Lung (tissue), 16 donors: ENCODE measurements around the gene IER3. TPM values are rescaled to one million over a fixed set of nuclear protein-coding genes. Genes with fewer than 3 reads are reported as not detected.
A peak's percentile ranks its signal among the peaks of the same experiment; 100 is the strongest.

Experiments
- ATAC-seq: fragments of 200-7000 bp; cut with Tn5 transposase; one replicate; pipeline ENCODE4 v1.9.1; 2020; ENCODE audit warnings: moderate number of reproducible peaks; ENCODE audit not compliant: insufficient read depth, low FRiP score
- DNase-seq, 3 donors: peaks; one replicate each; pipeline ENCODE4 v3.0.0-alpha.2; 2013 to 2017
- H3K27ac ChIP-seq, 2 donors: one replicate each; pipeline ENCODE4 v1.5.1; 2013; ENCODE audit warnings: mild to moderate bottlenecking in 2 of 2, moderate library complexity in 2 of 2, control low read depth in 1 of 2, inconsistent platforms in 1 of 2, low read depth in 1 of 2, low read length in 1 of 2
- H3K27me3 ChIP-seq, 3 donors: one replicate each; pipeline ENCODE4 v1.5.1; 2013; ENCODE audit warnings: low read length in 2 of 3; ENCODE audit not compliant: control insufficient read depth in 3 of 3, insufficient read depth in 3 of 3
- H3K36me3 ChIP-seq, 4 donors: one replicate each; pipeline ENCODE4 v1.5.1; 2013; ENCODE audit warnings: low read length in 4 of 4, mild to moderate bottlenecking in 1 of 4, moderate library complexity in 1 of 4; ENCODE audit not compliant: control insufficient read depth in 4 of 4, insufficient read depth in 4 of 4
- H3K4me1 ChIP-seq, 5 donors: one replicate each; pipeline ENCODE4 v1.5.1; 2013; ENCODE audit warnings: low read length in 5 of 5, mild to moderate bottlenecking in 2 of 5, moderate library complexity in 1 of 5; ENCODE audit not compliant: control insufficient read depth in 5 of 5, insufficient read depth in 5 of 5
- H3K4me3 ChIP-seq: one replicate; pipeline ENCODE4 v1.5.1; 2013; ENCODE audit warnings: mild to moderate bottlenecking, control low read depth, moderate library complexity
- H3K9ac ChIP-seq, 2 donors: one replicate each; pipeline ENCODE4 v1.5.1; 2013; ENCODE audit warnings: low read length in 2 of 2, control low read depth in 1 of 2; ENCODE audit not compliant: insufficient read depth in 1 of 2
- H3K9me3 ChIP-seq, 4 donors: one replicate each; pipeline ENCODE4 v1.5.1; 2013; ENCODE audit warnings: low read length in 3 of 4, mild to moderate bottlenecking in 1 of 4, moderate library complexity in 1 of 4; ENCODE audit not compliant: control insufficient read depth in 4 of 4, insufficient read depth in 3 of 4
- CTCF ChIP-seq: IDR thresholded peaks from 2 replicates; pipeline ENCODE4 v1.5.1; 2012; ENCODE audit warnings: mild to moderate bottlenecking; ENCODE audit errors: control extremely low read depth, extremely low read depth
- WGBS, 2 donors: extraction: QIAGEN DNeasy Blood & Tissue Kit; methylation state at CpG; one replicate each; pipeline ENCODE4 v1.1.7; 2013; 5-methylcytosine and 5-hydroxymethylcytosine counted together
- long read RNA-seq, 5 donors: transcript quantifications; one replicate each; lab custom pipeline, GENCODE V29; 2026
- polyA plus RNA-seq, 2 donors: library from polyadenylated mRNA; stranded (reverse); fragments of 200-250 nt; gene quantifications; one replicate each; pipeline ENCODE4 v1.2.1, GENCODE V29; 2013
- total RNA-seq, 2 donors: library from RNA; depleted of rRNA in 1 of 2; stranded (reverse); fragments of >200 nt in 1 of 2; gene quantifications; one replicate each; pipeline ENCODE4 v1.2.1, GENCODE V29; 2014 to 2021
- donor health status: control.
- donor health status: control.
- donor health status: Bipolar disorder and iron deficiency.
- donor health status: healthy.
- donor health status: DM: yes; HTN: yes; CAD: no.

The IER3 gene
- 10 to 100 TPM; 16.7 to 37.4 TPM for total RNA-seq
- polyA plus RNA-seq = 100 to 1,000 TPM in 1 of 2 donors, 10 to 100 TPM in 1; 97.9 to 302 TPM
- long read RNA-seq, donor 1, transcript IER3-202 (1 exons, 1,350 nt) = major isoform, 24 of 39 reads
- long read RNA-seq, donor 1, transcript IER3-201 (2 exons, 1,244 nt) = minor isoform, 15 of 39 reads
- long read RNA-seq, donor 1, partial matches to known transcripts = 0 of 39 reads
- long read RNA-seq, donor 1, other reads (novel, unspliced or antisense) = 0 of 39 reads
- long read RNA-seq, donor 2, transcript IER3-202 (1 exons, 1,350 nt) = major isoform, 9 of 12 reads
- long read RNA-seq, donor 2, partial matches to known transcripts = 0 of 12 reads
- long read RNA-seq, donor 2, other reads (novel, unspliced or antisense) = 0 of 12 reads
- long read RNA-seq, donor 3, transcript IER3-201 (2 exons, 1,244 nt) = minor isoform, 5 of 15 reads
- long read RNA-seq, donor 3, transcript IER3-202 (1 exons, 1,350 nt) = major isoform, 10 of 15 reads
- long read RNA-seq, donor 3, partial matches to known transcripts = 0 of 15 reads
- long read RNA-seq, donor 3, other reads (novel, unspliced or antisense) = 0 of 15 reads
- long read RNA-seq, donor 4, transcript IER3-201 (2 exons, 1,244 nt) = minor isoform, 5 of 11 reads
- long read RNA-seq, donor 4, transcript IER3-202 (1 exons, 1,350 nt) = major isoform, 6 of 11 reads
- long read RNA-seq, donor 4, partial matches to known transcripts = 0 of 11 reads
- long read RNA-seq, donor 4, other reads (novel, unspliced or antisense) = 0 of 11 reads
- long read RNA-seq, donor 5, transcript IER3-202 (1 exons, 1,350 nt) = major isoform, 11 of 14 reads
- long read RNA-seq, donor 5, partial matches to known transcripts = 0 of 14 reads
- long read RNA-seq, donor 5, other reads (novel, unspliced or antisense) = 0 of 14 reads

GRCh38 chr6:30744054-30744805 lies at the start of gene IER3:
TSS of gene IER3 (minus strand) at chr6:30744547. CDS start at chr6:30744518, 29 bp downstream.
- Histone ChIP-seq H3K36me3 (peaks cover 0 to 17% (median 13%) of the 10 kb centered on the region in 4 donors), H3K27ac (peak within 1 kb of the TSS; percentile 95 to 98), H3K4me1 (peaks cover 0 to 29% (median 16%) of the 10 kb centered on the region in 5 donors), H3K9ac (peak within 1 kb of the TSS; percentile 43 to 85), H3K4me3 (peak within 1 kb of the TSS; percentile 74), H3K27me3 (no peaks in the 10 kb centered on the region), H3K9me3 (no peaks in the 10 kb centered on the region)
- peak; percentile 25 for TF ChIP-seq CTCF
- WGBS, 2 donors = 1% methylated on average over 53 to 54 of the region's 54 CpGs
- ATAC-seq (peak; percentile 51), DNase-seq (peak; percentile 90 to 94 (median 93))

- no peak overlapping the region for H3K4me3 ChIP-seq
- no peak for TF ChIP-seq CTCF
- ATAC-seq (no peak), DNase-seq (peak in 2 of 3 donors; percentile 80)
- H3K36me3 ChIP-seq = no peaks in the 10 kb centered on the region
- peak overlapping the region in 1 of 2 donors; percentile 84 for H3K9ac ChIP-seq
- H3K27me3 ChIP-seq = no peaks in the 10 kb centered on the region
- no peaks in the 10 kb centered on the region for H3K9me3 ChIP-seq
- peaks cover 0 to 4% (median 0%) of the 10 kb centered on the region in 5 donors for H3K4me1 ChIP-seq
- WGBS, 2 donors = 16 to 27% methylated on average over 6 of the region's 6 CpGs
- peak overlapping the region; percentile 7 to 86 for H3K27ac ChIP-seq
Observed at GRCh38 chr6:30793521-30794194, 49.3 kb upstream of the IER3 start.

- TF ChIP-seq CTCF = no peak
- Histone ChIP-seq H3K9ac (no peak overlapping the region), H3K9me3 (no peaks in the 10 kb centered on the region), H3K27me3 (no peaks in the 10 kb centered on the region), H3K27ac (no peak overlapping the region), H3K36me3 (no peaks in the 10 kb centered on the region), H3K4me1 (peaks cover 0 to 4% (median 0%) of the 10 kb centered on the region in 5 donors), H3K4me3 (no peak overlapping the region)
- ATAC-seq (no peak), DNase-seq (no peak)
- 79 to 88% methylated on average over 2 of the region's 2 CpGs for WGBS, 2 donors
Observed at GRCh38 chr6:30792786-30793185, 48.4 kb upstream of the IER3 start.
